8988T (cell line): Measurements from ENCODE around the gene HSPB2.
"Not testable (repeated sequence)": the region's sequence is repeated elsewhere in the genome, so short reads cannot be mapped to it uniquely, and the experiment has no call there.

Experiments used
- DNase-seq: peaks from one replicate; pipeline ENCODE4 v3.0.0; 2011

Gene HSPB2, protein sequence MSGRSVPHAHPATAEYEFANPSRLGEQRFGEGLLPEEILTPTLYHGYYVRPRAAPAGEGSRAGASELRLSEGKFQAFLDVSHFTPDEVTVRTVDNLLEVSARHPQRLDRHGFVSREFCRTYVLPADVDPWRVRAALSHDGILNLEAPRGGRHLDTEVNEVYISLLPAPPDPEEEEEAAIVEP

DNA sequence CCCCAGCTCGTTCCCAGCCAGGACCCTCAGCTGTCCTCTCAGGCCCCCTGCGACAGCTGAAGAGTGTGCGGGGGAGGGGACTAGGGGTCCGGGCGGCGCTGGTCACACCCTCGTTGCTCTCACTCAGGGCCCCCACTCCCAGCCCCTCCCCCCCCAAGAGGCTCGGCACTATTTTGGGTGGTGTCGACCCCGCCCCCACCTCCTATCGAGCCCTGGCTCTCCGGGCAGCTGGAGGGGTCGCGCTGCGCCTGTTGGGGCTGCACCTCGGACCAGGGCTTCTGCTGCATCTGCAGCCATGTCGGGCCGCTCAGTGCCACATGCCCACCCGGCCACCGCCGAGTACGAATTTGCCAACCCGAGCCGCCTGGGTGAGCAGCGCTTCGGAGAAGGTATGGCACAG lies at the start of gene HSPB2:
TSS of gene HSPB2 (plus strand) at position 200 of the 400 bp plus-strand sequence. CDS start at position 296, 96 bp downstream.
- DNase-seq: no peak

DNA sequence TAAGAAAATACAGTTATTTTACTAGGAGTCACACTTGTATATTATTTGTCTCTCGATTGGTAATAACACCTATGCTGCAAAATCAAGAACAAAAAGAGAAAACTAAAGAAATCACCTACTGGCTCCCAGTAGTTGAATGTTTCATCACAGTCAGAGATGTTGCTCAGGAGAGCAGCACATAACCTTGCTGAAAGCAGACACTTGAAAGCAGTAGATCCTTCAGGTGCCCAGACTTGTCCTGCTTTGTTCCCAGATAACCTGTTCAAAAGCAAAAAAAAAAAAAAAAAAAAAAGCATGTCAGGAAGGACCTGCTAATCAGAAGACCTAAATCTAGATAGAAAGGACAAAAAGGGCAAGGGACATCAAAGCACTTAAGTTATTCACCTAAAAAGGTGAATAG lies 42.4 kb upstream of the HSPB2 start:
- DNase-seq: no peak

DNA sequence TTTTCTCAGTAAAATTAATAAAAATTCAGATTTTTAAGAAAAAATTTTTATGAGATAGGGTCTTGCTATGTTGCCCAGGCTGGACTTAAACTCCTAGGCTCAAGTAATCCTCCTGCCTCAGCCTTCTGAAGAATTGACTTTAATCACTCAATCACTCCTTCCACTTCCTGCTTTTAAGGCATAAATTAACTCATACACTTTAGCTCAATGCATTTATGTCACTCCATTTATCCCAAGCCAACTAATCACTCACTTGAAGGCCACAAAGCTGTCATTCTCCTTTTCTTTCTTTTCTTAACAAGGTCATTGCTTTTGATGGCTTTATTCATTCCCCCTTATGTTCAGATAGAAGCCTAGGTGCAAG lies 42.0 kb upstream of the HSPB2 start:
- no peak for DNase-seq

DNA sequence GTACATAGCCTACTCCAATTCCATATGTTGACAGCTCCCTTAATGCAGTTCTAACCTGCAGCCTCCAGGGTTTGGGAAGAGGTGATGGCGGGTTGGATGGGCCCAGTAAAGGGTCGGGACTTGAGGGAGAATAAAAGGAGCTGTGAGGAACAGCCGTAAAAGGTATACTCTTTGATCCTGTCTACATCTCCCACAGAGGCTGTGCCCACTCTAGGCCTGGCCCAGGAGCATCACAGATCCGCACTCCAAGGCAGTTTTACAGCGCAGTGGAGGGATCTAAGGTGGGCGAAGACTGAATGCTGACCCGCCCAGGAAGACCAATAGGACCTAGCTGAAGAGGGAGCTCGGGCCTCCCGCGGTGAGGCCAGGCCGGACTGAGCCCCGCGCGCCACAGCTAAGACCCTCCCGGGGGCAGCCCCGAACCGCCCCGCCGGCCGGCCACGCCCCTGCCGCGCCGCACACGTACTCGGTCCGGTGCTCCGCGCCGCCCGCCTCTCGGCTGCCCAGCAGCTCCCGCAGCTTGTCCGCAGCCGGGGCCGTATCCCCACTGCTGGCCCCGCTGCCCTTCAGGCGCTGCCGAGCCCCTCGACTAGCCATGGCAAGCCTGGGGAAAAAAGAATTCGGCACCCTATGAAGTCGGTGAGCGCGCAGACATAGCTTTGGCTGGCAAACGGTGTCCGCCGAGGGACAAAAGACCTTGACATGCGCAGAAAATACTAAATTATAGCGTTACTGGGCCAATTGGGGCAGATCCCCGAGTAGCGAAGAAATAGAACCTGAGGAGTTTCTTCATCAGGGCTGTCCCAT lies 41.4 kb upstream of the HSPB2 start, which contains the start of gene ALG9:
TSS of gene ALG9 (minus strand) at position 696 of the 807 bp plus-strand sequence. CDS start at position 597, 99 bp downstream.
- DNase-seq: peak; percentile 69

DNA sequence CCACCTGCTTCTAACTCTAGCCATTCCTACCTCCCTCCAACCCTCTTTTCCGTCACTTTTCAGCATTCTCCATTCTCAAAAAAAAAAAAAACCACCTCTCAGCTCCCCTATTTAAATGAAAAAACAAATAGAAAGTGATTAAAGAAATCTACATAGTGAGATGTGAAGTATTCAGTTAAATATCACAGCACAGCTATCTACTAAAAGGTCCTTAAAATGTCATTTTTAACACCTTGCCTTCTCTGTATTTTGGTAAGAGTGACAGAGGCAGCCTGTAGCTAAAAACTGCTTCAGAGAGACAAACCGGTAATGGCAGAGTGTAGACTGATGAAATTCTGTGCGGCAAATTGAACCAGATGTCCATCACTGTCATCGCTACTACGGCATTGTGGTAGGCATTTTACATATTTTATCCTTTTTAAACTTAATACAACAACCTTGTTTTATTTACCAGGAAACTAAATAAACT lies 40.8 kb upstream of the HSPB2 start:
- no peak for DNase-seq

DNA sequence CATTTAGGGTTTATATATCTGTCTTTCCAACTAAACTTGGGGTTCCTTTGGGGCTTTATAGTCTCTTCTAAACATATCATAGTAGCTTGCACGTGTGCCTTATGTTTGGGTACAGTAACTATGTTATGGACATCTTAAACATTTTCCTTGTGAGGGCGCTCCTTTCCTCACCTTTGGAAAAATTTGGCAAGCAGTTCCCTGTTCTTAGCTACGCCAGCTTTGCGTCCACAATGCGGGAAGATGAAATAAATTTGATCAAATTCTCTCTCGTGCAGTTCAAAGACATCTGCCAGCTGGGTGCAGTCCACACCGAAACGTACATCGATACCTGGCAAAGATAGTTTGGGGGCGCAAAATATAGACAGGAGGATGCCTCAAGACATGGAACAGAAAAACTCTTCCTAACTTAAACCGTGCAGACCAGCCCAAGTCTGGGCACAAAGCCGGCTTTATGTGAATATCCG lies 34.1 kb upstream of the HSPB2 start:
- no peak for DNase-seq

DNA sequence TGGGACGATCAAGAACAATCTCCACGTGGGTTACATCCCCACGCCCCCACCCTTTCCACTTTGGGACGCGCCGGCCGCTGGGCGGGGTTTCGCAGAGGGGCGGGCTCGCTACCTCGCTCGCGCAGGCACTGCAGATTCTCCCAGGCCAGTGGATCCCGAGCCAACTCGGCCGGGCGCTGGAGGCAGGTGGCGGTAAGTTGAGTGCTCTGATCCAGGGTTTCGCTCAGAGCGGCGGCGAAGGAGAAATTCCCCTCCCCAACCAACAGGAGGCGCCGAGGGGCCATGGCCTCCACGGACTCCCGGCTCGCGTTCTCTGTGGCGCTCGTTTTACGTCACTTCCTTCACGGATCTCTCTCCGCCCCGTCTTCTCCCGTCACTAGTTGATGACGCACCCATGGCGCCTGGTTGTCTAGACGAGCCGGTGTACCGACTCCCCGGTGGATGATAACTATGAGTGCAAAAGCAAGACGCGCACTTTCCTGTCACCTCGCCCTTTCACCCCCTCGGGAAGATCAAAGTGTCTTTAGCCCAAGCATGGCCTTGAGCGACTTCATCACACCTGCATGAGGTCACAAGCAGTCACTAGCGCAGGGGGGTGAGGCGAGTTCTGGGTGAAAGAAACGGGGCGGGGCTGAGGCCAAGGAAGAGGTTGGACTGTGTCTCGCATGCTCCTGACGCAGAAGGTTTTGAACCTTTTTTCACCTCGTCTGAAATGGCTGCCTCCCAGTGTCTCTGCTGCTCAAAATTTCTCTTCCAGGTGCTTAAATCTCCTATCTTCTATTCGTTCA lies 33.5 kb upstream of the HSPB2 start, which contains the start of the genes CFAP68 and FDXACB1:
TSS of gene CFAP68 (plus strand) at position 693 of the 788 bp plus-strand sequence. CDS start at position 713, 20 bp downstream.
TSS of gene FDXACB1 (minus strand) at position 317 of the 788 bp plus-strand sequence. CDS start at position 284, 33 bp downstream.
- peak; percentile 78 for DNase-seq

DNA sequence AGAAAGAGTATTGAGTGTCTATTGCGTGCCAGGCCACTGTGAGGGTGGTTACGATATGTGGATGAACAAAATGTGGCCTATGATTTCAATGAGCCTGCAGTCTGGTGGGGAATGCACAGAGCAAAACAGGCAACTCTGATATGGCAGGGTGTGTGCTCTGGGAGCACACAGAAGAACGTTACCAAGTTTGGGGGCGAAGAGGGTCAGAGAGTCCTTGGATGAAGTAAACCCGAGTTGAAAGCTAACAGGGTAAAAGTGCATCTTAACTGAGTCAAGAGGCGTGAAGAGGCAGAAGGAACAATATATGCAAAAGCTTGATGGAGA lies 32.9 kb upstream of the HSPB2 start:
- no peak for DNase-seq

DNA sequence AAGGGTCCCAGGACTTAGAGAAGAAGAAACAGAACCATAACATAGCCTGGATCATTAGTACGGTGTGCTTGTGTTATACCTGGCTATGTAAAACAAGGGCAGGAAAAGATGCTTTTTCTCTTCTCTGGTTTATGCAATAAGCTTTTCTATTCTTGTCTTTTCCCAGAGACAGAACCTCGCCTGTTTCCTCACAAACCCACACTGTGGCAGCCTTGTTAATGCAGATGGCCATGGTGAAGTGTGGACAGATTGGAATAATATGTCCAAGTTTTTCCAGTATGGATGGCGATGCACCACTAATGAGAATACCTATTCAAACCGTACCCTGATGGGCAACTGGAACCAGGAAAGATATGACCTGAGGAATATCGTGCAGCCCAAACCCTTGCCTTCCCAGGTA lies 30.3 kb upstream of the HSPB2 start:
- DNase-seq: no peak

DNA sequence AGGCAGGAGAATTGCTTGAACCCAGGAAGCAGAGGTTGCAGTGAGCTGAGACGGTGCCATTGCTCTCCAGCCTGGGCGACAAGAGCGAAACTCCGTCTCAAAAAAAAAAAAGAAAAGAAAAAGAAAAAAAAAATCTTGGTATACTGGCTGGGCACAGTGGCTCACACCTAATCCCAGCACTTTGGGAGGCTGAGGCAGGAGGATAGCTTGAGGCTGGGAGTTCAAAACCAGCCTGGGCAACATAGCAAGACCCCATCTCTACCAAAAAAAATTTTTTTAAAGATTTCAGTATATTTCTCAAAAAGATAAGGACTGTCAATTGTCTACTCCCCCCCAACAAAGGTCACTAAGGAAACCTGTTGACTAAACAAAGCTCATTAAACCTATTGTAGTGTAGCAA lies 27.5 kb upstream of the HSPB2 start:
- DNase-seq: not testable (repeated sequence)

DNA sequence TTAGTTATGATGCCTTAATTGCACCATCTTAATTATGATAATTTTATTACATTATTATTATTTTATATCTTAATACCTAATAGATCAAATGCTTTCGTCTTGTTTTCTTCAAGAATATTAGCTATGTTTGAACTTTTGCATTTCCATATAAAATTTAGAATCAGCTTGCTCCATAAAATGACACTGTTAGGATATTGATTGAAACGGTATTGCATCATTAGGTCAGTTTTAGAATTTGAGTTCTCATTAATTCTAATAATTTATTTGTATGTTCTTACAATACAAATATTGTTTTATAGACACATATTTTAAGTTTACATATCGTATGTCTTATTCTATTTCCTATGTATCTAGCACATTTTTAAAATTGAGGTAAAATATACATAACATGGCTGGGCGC lies 26.5 kb upstream of the HSPB2 start:
- no peak for DNase-seq

DNA sequence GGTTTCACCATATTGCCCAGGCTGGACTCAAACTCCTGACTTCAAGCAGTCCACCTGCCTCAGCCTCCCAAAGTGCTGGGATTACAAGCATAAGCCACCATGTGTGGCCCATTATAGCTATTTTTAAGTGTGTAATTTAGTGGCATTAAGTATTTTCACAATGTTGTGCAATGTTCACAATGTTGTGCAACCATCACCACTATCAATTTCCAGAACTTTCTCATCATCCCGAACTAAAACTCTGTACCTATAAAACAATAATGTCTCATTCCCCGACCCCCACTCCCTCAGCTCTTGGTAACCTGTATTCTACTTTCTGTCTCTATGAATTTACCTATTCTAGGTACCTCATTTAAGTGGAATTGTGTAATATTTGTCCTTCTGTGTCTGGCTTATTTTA lies 25.7 kb upstream of the HSPB2 start:
- DNase-seq: no peak

DNA sequence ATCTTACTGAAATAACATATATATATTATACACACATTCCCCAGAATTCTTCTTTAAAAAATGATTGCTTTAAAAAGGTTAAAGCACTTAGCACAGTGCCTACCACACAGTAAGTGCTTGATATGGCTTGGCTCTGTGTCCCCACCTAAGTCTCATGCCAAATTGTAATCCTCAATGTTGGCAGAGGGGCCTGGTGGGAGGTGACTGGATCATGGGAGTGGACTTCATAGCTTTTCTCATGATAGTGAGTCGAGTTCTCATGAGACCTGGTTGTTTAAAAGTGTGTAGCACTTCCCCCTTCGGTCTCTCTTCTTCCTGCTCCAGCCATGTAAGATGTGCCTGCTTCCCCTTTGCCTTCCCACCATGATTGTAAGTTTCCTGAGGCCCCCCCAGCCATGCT lies 7.1 kb upstream of the HSPB2 start:
- no peak for DNase-seq

DNA sequence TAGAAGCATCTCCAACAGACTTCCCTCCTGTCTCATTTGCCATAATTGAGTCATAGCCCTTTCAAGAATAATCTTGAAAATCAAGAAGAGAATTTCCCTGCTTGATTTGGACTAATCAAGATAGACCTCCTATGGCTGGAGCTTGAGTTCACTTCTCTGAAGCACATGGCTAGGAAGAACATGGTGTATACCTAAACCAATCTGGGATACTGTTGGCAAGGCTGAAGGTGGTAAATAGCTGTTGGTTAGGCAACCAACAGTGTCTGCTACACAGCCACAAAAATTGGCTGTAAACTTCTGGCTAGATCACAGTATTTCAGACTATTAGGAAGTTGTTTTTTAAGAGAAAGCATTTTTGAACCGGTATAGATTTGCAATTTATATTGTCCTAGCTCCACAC lies 5.9 kb upstream of the HSPB2 start:
- DNase-seq: no peak

DNA sequence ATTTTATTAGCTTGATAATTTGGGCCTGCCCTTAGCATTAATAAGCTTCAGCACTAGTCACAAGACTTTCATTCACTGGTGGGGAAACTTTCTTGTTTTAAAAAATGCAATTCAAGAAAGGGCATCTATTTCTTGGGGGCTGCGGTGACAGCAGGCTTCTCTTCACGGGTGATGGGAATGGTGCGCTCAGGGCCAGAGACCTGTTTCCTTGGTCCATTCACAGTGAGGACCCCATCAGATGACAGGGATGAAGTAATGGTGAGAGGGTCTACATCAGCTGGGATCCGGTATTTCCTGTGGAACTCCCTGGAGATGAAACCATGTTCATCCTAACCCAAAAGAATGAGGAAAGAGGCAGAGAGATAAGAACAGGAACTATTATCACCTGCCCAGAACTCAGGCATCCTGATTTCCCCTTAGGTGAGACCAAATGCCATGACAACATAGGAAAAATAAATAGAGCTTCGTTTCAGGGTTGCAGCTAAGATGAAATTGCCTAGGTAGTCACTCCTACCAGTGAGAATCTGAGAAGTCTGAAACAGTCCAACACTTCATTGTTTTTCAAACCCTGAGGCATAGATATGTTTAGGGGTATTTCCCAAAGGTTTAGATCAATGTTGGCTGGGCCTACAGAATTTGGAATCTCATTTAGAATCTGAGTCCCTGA lies 3.8 kb upstream of the HSPB2 start:
- DNase-seq: no peak

DNA sequence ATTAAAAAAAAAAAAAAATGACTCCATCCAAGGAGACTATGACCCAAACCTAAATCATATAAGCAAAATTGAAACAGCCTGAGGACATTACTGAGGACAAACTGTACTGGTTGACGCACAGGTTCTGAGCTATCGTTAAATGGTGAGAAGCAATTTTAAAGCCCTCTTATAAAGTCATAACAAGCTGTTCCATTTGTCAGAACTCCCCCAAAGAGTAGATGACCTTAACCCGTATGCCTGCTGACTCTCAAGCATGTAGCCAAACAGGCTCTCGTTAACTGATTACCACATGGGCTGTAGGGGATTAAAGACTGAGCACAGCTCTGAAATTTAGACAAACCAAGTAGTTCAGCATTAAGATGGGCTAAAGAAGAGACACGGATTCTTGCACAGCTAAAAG lies 3.2 kb upstream of the HSPB2 start:
- DNase-seq: no peak

DNA sequence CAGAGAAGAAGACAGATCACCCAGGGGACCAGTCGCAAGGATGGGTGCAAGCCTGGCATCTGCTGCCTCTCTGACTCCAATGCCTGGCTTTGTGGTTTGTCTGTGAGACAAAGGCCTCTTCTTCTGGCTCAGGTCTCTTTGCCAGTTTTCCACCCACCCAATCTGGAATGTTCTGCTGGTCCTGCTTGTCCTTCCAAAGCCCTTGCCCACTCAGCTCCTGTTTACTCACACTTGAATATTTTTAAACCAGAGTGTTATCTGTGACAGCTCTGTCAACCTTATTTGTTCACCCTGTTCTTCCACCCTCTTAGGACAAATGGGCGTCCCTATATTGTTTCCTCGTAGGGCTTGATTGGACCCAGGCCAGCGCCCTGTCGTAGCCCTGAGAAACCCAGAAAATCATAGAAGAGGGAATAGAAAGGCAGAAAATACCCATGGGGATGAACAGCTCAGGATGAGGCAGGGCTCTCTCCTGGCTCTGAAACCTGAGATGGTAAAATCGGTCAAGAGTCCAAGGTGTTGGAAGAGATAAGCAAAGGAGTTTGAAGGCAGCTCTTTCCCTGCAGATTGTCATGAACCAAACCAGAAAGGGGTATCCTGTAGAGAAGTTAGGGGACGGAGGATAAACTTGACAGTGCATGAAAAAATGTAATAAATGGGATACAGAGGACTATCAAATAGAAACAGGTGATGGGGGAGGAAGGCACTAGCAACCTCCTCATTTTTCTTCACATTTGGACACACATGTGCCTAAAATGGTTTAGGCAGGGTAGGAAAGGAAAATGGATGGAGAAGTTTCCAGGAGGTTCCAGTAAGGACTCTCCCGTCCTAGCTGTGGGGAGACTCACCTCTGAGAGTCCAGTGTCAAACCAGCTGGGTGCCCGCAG lies 1.6 kb upstream of the HSPB2 start:
- DNase-seq: no peak

DNA sequence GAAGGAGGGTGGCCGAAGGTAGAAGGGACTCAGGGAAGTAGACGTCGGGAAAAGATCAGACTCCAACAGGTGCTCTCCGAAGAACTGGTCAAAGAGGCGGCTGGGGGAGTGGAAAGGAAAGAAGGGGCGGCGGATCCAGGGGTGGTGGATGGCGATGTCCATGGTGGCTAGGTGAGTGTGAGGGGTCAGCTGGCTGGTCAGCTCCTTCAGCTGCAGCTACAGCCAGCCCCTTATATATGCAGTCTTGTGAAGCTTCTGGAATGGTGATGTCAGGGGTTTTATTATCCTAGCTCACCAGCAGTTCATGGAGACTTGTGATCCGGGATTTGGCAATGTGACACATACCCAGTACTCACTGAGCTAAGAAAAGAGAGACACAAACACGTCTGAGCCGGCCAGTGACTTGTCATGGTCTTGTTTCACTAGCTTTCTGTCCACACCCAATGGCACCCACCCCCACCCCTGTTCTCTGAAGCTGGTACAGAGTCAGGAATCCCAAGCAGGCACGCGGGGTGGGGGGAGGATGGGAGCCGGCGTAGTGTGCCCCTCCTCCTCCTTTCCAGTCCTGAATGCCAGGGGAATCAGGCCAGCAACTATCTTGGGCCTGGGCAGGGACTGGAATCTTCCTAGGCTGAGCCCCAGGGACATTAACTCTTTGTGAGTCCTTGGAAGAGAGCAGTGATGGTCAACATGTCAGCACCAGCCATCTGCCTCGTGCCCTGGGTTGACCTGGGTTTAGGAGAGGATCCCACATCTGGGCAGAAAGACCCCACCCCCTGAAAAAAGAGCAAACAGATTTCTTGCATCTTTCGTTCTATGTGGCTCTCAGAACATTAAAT lies 752 bp upstream of the HSPB2 start, which contains the start of gene CRYAB:
TSS of gene CRYAB (minus strand) at position 208 of the 839 bp plus-strand sequence. CDS start at position 162, 46 bp downstream.
- no peak for DNase-seq

DNA sequence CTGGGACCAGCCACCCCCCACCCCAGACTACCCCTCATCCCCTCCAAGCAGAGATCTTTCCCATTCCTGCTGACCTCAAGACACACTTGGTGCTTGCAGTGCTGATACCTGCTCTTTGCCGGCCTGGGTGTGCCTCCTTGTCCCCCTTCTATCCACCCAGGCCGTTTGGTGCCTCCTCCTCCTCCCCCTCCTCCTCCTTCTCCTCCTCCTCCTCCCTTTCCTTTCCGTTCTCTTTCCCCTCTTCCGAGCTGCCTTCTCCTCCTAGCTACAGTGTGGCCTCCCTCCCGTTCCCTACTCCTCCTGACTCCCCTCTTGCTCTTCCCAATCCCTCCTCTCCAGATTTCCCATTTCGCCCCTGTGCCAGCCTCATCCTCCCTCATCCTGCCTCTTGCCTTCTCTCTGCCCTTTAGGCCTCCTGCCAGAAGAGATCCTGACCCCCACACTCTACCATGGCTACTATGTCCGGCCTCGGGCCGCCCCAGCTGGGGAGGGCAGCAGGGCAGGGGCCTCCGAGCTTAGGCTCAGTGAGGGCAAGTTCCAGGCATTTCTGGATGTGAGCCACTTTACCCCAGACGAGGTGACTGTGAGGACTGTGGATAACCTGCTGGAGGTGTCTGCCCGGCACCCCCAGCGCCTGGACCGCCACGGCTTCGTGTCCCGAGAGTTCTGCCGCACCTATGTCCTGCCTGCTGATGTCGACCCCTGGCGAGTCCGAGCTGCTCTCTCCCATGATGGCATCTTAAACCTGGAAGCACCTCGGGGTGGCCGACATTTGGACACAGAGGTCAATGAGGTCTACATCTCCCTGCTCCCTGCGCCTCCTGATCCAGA lies 712 bp downstream of the HSPB2 start:
- no peak for DNase-seq

DNA sequence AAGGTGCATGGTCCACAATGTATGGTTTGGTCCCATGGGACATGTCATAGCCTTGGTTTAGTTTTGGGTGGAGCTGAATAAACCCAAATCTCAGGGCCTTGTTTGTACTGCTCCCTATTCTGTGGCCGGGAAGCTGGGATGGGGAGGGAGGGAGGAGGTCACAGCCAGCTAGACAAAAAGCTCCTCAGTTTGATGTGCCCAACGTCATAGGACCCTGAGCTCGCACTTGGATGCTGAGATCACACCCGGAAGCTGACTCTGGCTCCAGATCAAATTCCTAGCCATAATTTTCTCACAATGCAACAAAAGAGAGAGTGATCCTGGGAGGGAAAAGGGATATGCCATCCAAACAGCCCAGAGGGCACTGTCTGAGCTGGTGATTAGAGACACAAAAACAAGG lies 1.5 kb downstream of the HSPB2 start:
- DNase-seq: no peak
